ENCODE measurements around the gene CSNK1A1L. TPM values are rescaled to one million over a fixed set of nuclear protein-coding genes. Genes with fewer than 3 reads are reported as not detected.

Gene CSNK1A1L
- total RNA-seq, 5 donors from 2014 or later (not counting 1 experiment from before 2014, with no cell fraction given) = not detected

DNA sequence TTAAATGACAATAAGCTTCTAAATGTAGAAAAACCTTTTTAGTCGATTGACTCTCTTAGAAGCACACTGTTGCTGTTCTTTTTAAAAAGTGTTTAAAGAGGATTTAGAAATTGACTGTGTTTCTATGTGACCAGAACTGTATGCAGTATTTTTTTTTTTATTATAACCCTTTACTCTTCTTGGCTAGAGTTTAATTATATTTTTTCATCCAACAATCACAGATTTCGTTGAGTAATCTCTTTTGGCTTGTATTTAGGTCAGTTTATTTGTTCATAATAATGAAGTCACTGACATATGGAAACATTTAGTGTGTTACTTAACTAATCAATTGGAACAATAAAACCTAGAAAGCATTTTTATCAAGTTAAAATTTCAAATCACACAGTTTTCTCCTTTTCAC, 19.9 kb downstream of the CSNK1A1L start:
- Mint-ChIP-seq H3K4me1 (no peaks in the 10 kb centered on the region), H3K4me3 (no peak overlapping the region), H3K9me3 (no peaks in the 10 kb centered on the region), H3K27ac (no peak overlapping the region), H3K36me3 (no peaks in the 10 kb centered on the region), H3K27me3 (peaks cover 5 to 9% of the 10 kb centered on the region in 2 donors)
- Histone ChIP-seq H3K27ac (ENCODE audit: low read length) (no peak overlapping the region), H3K9me3 (no peaks in the 10 kb centered on the region), H3K36me3 (ENCODE audit: control insufficient read depth in 2 of 2, extremely low read depth in 1 of 2, insufficient read depth in 1 of 2, low read length in 1 of 2) (no peaks in the 10 kb centered on the region), H3K4me1 (ENCODE audit: control insufficient read depth in 1 of 2, extremely low read depth in 1 of 2, insufficient read depth in 2 of 2, low read length in 2 of 2) (no peaks in the 10 kb centered on the region), H3K4me3 (ENCODE audit: control insufficient read depth in 1 of 2, extremely low read depth in 1 of 2, low read length in 1 of 2) (no peak overlapping the region), H3K27me3 (replicated peaks in 1 of 2; ENCODE audit: control insufficient read depth in 2 of 2, extremely low read depth in 1 of 2, insufficient read depth in 2 of 2, low read length in 1 of 2) (peaks cover 0 to 2% of the 10 kb centered on the region in 2 experiments)
- no peak for ATAC-seq (replicated peaks in 1 of 4)
- POLR2A ChIA-PET = no interaction called here
- no CpG with 5 or more reads among the region's 2 CpGs for WGBS (ENCODE audit: insufficient coverage)
- no peak for DNase-seq
- CTCF ChIA-PET = no interaction called here

DNA sequence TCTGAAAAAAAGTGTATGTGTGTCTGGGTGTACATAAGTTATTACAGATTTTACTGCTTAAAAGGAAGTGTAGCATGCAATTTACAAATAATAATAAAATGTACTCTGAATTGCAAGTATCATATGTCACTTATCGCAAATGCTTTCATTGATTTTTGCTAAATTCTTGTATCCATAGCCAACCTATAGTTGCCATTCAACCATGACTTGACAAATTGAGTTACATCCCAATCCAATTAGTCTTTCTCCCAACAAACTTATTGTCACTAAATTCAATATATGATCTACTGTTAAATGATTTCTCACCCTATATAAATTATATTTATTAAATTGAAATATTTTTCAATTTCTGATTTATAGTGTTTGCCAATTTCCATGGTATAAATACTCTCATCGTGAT, 28.6 kb downstream of the CSNK1A1L start:
- Mint-ChIP-seq H3K4me3 (no peak overlapping the region), H3K27ac (no peak overlapping the region), H3K27me3 (peaks cover 0 to 6% of the 10 kb centered on the region in 2 donors), H3K4me1 (no peaks in the 10 kb centered on the region), H3K9me3 (no peaks in the 10 kb centered on the region), H3K36me3 (no peaks in the 10 kb centered on the region)
- no peak for ATAC-seq (replicated peaks in 1 of 4)
- POLR2A ChIA-PET = interaction anchor here in 1 of 2 donors (0.6 kb wide), 1 partner anchor 20 kb away, joined by 4 read pairs; no protein-coding TSS in a partner anchor
- Histone ChIP-seq H3K4me1 (ENCODE audit: control insufficient read depth in 1 of 2, extremely low read depth in 1 of 2, insufficient read depth in 2 of 2, low read length in 2 of 2) (no peaks in the 10 kb centered on the region), H3K27ac (ENCODE audit: low read length) (no peak overlapping the region), H3K4me3 (ENCODE audit: control insufficient read depth in 1 of 2, extremely low read depth in 1 of 2, low read length in 1 of 2) (no peak overlapping the region), H3K9me3 (no peaks in the 10 kb centered on the region), H3K36me3 (ENCODE audit: control insufficient read depth in 2 of 2, extremely low read depth in 1 of 2, insufficient read depth in 1 of 2, low read length in 1 of 2) (no peaks in the 10 kb centered on the region), H3K27me3 (replicated peaks in 1 of 2; ENCODE audit: control insufficient read depth in 2 of 2, extremely low read depth in 1 of 2, insufficient read depth in 2 of 2, low read length in 1 of 2) (peaks cover 0 to 3% of the 10 kb centered on the region in 2 experiments)
- CTCF ChIA-PET = no interaction called here
- DNase-seq = no peak
- WGBS (ENCODE audit: insufficient coverage) = 100% methylated on average over 1 of the region's 2 CpGs

DNA sequence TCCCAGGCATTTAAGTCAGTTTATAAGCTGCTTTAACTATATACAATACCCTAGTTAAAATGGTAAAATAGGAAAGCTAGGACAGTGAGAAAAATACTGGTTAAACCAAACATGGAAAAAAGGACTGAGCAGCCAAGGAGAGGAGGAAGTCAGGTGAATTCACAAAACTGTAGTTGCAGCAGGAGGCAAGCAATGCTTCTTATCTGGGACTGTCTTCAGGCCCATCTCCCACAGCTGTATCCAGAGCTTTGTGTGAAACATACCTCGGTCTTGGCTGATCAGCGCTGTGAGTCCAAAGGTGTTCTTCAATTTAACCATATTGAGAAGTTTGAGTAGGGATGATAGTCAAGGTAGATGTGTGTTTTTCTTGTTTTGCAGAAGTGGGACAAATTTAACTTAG, 30.3 kb downstream of the CSNK1A1L start:
- Mint-ChIP-seq H3K36me3 (no peaks in the 10 kb centered on the region), H3K4me1 (no peaks in the 10 kb centered on the region), H3K27me3 (peaks cover 4 to 6% of the 10 kb centered on the region in 2 donors), H3K9me3 (no peaks in the 10 kb centered on the region), H3K27ac (no peak overlapping the region), H3K4me3 (no peak overlapping the region)
- H3K27ac ChIP-seq (ENCODE audit: low read length) = no peak overlapping the region
- no peak overlapping the region for H3K4me3 ChIP-seq (ENCODE audit: control insufficient read depth in 1 of 2, extremely low read depth in 1 of 2, low read length in 1 of 2)
- H3K36me3 ChIP-seq (ENCODE audit: control insufficient read depth in 2 of 2, extremely low read depth in 1 of 2, insufficient read depth in 1 of 2, low read length in 1 of 2) = no peaks in the 10 kb centered on the region
- peaks cover 0 to 13% of the 10 kb centered on the region in 2 experiments for H3K27me3 ChIP-seq (replicated peaks in 1 of 2; ENCODE audit: control insufficient read depth in 2 of 2, extremely low read depth in 1 of 2, insufficient read depth in 2 of 2, low read length in 1 of 2)
- ChIA-PET POLR2A (interaction anchor here in 1 of 2 donors (0.5 to 0.6 kb wide), 2 partner anchors 44 to 1490 kb away, joined by 4 to 5 read pairs; no protein-coding TSS in a partner anchor), CTCF (interaction anchor here in 1 of 2 donors (1.0 kb wide), 1 partner anchor 1507 kb away, joined by 3 read pairs; no protein-coding TSS in a partner anchor)
- no peak for DNase-seq
- no peak for ATAC-seq (replicated peaks in 1 of 4)
- H3K9me3 ChIP-seq = no peaks in the 10 kb centered on the region
- no peaks in the 10 kb centered on the region for H3K4me1 ChIP-seq (ENCODE audit: control insufficient read depth in 1 of 2, extremely low read depth in 1 of 2, insufficient read depth in 2 of 2, low read length in 2 of 2)
- no CpG with 5 or more reads among the region's 2 CpGs for WGBS (ENCODE audit: insufficient coverage)

DNA sequence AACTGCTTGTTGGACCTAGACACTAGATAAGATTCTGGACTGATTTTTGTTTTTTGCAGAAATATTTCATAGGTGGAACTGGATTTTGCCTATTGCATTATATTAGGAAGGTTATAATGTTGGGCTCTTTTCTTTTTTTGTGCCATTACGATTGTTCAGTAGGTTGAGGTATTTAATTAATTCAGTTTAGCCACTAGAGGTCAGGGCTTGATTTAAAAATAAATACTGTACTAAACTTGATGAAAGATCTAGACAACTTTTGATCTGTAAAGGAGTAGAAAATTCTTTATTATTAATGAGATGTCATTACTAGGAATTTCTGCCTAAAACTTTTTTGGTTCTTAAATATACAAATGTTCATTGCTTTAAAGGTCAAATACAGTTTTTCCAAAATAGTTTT, 30.8 kb downstream of the CSNK1A1L start:
- CTCF ChIA-PET = interaction anchor here in 1 of 2 donors (0.7 to 1.0 kb wide), 2 partner anchors 1507 to 1508 kb away, joined by 3 read pairs; no protein-coding TSS in a partner anchor
- no peak overlapping the region for H3K4me3 Mint-ChIP-seq
- DNase-seq (peak in 1 of 35 experiments; percentile 28), ATAC-seq (replicated peaks in 1 of 4) (no peak)
- no peaks in the 10 kb centered on the region for H3K9me3 Mint-ChIP-seq
- peaks cover 6 to 7% of the 10 kb centered on the region in 2 donors for H3K27me3 Mint-ChIP-seq
- H3K27me3 ChIP-seq (replicated peaks in 1 of 2; ENCODE audit: control insufficient read depth in 2 of 2, extremely low read depth in 1 of 2, insufficient read depth in 2 of 2, low read length in 1 of 2) = peaks cover 0 to 13% of the 10 kb centered on the region in 2 experiments
- H3K27ac Mint-ChIP-seq = no peak overlapping the region
- WGBS (ENCODE audit: insufficient coverage) = no CpG with 5 or more reads among the region's 1 CpG
- H3K4me1 Mint-ChIP-seq = no peaks in the 10 kb centered on the region
- no peaks in the 10 kb centered on the region for H3K36me3 Mint-ChIP-seq
- POLR2A ChIA-PET = no interaction called here
- H3K36me3 ChIP-seq (ENCODE audit: control insufficient read depth in 2 of 2, extremely low read depth in 1 of 2, insufficient read depth in 1 of 2, low read length in 1 of 2) = no peaks in the 10 kb centered on the region
- H3K27ac ChIP-seq (ENCODE audit: low read length) = no peak overlapping the region
- no peak overlapping the region for H3K4me3 ChIP-seq (ENCODE audit: control insufficient read depth in 1 of 2, extremely low read depth in 1 of 2, low read length in 1 of 2)
- H3K9me3 ChIP-seq = no peaks in the 10 kb centered on the region
- no peaks in the 10 kb centered on the region for H3K4me1 ChIP-seq (ENCODE audit: control insufficient read depth in 1 of 2, extremely low read depth in 1 of 2, insufficient read depth in 2 of 2, low read length in 2 of 2)

DNA sequence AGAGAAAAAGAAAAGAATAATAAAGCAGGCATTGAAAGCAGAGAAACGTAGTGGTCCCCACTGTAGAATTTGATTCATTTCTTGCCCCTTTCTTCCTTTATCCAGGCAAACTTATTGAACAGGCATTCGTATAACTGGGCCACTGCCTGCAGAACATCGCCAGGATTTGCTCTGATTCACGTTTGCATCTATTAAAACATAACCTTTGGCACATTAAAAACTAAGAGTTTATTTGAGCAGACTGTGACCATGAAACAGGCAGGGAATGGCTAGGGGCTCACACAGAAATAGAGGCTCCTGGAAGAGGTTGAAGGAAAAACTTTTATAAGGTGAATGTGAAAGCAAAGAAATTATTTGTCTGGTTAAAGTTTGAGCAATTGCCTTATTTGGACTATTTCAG, 33.4 kb downstream of the CSNK1A1L start:
- no peak overlapping the region for H3K27ac ChIP-seq (ENCODE audit: low read length)
- no peaks in the 10 kb centered on the region for H3K9me3 ChIP-seq
- Mint-ChIP-seq H3K9me3 (no peaks in the 10 kb centered on the region), H3K27me3 (peaks cover 3 to 7% of the 10 kb centered on the region in 2 donors), H3K36me3 (no peaks in the 10 kb centered on the region), H3K4me3 (no peak overlapping the region), H3K27ac (no peak overlapping the region), H3K4me1 (no peaks in the 10 kb centered on the region)
- no peak overlapping the region for H3K4me3 ChIP-seq (ENCODE audit: control insufficient read depth in 1 of 2, extremely low read depth in 1 of 2, low read length in 1 of 2)
- ChIA-PET POLR2A (no interaction called here), CTCF (no interaction called here)
- no peak for ATAC-seq (replicated peaks in 1 of 4)
- no CpG with 5 or more reads among the region's 4 CpGs for WGBS (ENCODE audit: insufficient coverage)
- H3K4me1 ChIP-seq (ENCODE audit: control insufficient read depth in 1 of 2, extremely low read depth in 1 of 2, insufficient read depth in 2 of 2, low read length in 2 of 2) = no peaks in the 10 kb centered on the region
- H3K36me3 ChIP-seq (ENCODE audit: control insufficient read depth in 2 of 2, extremely low read depth in 1 of 2, insufficient read depth in 1 of 2, low read length in 1 of 2) = no peaks in the 10 kb centered on the region
- H3K27me3 ChIP-seq (replicated peaks in 1 of 2; ENCODE audit: control insufficient read depth in 2 of 2, extremely low read depth in 1 of 2, insufficient read depth in 2 of 2, low read length in 1 of 2) = peaks cover 0 to 13% of the 10 kb centered on the region in 2 experiments
- no peak for DNase-seq

DNA sequence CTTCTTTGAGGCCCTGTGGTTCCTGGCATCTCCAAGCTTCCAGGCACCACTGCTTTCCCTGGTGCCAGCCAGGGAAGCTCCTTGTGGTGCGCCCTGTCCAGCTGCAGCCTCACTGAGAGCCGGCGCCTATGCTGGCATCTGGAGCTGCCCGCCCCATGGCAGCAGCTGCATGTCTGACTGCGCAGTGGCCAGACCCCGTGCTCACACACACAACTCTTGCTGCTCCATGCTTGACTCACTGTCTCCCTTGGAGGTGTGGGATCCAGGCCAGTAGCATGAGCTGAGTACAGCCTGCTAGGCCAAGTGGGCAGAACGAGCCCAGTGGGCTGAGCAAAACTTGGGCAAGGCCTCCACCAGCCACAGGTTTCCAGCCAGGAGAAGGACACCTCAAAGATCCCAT, 34.5 kb downstream of the CSNK1A1L start:
- POLR2A ChIA-PET = interaction anchor here in 1 of 2 donors (0.5 kb wide), 1 partner anchor 13 kb away, joined by 8 read pairs; no protein-coding TSS in a partner anchor
- H3K9me3 Mint-ChIP-seq = no peaks in the 10 kb centered on the region
- CTCF ChIA-PET = interaction anchor here in 1 of 2 donors (0.6 kb wide), 1 partner anchor 94 kb away, joined by 5 read pairs; no protein-coding TSS in a partner anchor

More for the DNA sequence above, 34.5 kb downstream of the CSNK1A1L start:
- Mint-ChIP-seq H3K36me3 (no peaks in the 10 kb centered on the region), H3K4me3 (no peak overlapping the region), H3K27ac (no peak overlapping the region), H3K4me1 (no peaks in the 10 kb centered on the region), H3K27me3 (peaks cover 3 to 11% of the 10 kb centered on the region in 2 donors)
- Histone ChIP-seq H3K36me3 (ENCODE audit: control insufficient read depth in 2 of 2, extremely low read depth in 1 of 2, insufficient read depth in 1 of 2, low read length in 1 of 2) (no peaks in the 10 kb centered on the region), H3K9me3 (no peaks in the 10 kb centered on the region), H3K27ac (ENCODE audit: low read length) (no peak overlapping the region), H3K4me3 (ENCODE audit: control insufficient read depth in 1 of 2, extremely low read depth in 1 of 2, low read length in 1 of 2) (no peak overlapping the region), H3K4me1 (ENCODE audit: control insufficient read depth in 1 of 2, extremely low read depth in 1 of 2, insufficient read depth in 2 of 2, low read length in 2 of 2) (no peaks in the 10 kb centered on the region), H3K27me3 (replicated peaks in 1 of 2; ENCODE audit: control insufficient read depth in 2 of 2, extremely low read depth in 1 of 2, insufficient read depth in 2 of 2, low read length in 1 of 2) (peaks cover 0 to 14% of the 10 kb centered on the region in 2 experiments)
- DNase-seq = no peak
- WGBS (ENCODE audit: insufficient coverage) = 85% methylated on average over 6 of the region's 7 CpGs
- no peak for ATAC-seq (replicated peaks in 1 of 4)

Data from T-cell (primary cell).